Measurements from ENCODE around the gene RASA4B.

DNA sequence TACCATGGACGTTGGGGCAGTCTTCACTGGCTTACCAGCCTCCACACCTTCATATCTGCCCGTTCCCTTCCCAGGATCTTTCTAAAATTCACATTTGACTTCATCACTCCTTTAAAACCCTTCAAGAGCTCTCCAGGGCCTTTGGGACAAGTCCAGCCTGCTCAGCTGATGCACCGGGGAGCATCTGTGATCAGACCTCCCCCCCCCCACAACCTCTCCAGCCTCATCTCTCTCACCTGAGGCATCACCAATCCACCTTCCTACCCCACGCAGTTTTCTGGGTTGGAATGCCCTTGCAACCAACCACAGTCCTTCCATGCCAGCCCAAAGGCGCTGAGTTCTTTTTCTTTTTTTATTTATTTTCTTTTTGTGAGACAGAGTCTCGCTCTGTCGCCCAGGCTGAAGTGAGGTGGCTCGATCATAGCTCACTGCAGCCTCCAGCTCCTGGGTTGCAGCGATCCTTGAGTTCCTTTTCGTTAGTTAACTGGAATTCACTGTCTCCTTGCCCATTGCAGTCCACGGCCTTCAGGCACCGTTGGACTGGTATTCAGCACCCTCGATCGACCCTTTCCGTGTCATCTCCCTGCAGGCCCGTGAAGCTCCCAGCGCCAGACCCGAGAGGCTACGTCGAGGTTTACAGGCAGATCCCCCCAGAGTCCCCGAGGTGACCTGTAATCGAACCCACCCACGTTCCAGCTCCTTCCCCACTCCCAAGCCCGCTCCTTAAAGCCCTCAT lies 53.6 kb downstream of the RASA4B start:
- TF ChIP-seq EZH2 (IDR thresholded peaks at IDR 0.05; ENCODE audit: insufficient read depth, poor library complexity, severe bottlenecking) (no peak), EZH2phosphoT487 (IDR thresholded peaks at IDR 0.05; ENCODE audit: insufficient read depth, low read depth) (no peak)
